Measurements from ENCODE around the gene PPP4R2. TPM values are rescaled to one million over a fixed set of nuclear protein-coding genes. Genes with fewer than 3 reads are reported as not detected.

PPP4R2 gene
- total and polyA plus RNA-seq, 2 of the 4 experiments (the other 2 are of a cell fraction) = 13.5 to 31.4 TPM

DNA sequence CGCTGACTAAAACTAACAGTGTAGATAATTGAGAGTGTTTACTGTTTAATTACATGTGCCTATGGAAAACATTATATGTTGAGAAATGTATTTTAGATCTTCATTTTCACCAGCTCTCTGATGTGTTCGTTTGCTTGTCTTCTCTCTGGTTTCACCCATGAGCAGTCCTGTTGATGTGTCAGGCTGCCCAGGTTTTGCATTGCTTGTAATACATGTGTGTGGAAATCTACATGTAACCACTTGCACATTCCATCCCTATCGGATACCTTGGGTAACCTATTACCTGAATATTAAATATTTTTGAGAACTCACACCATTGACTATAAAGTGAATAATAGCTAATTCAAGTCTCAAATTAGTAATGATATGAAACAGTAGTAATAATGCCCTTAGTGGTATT is 13.1 kb downstream of the PPP4R2 start:
- Histone ChIP-seq H3K56ac (ENCODE audit: extremely low read depth, insufficient read depth, low read length) (no peak overlapping the region), H2AK5ac (ENCODE audit: low read depth, low read length) (no peak overlapping the region)
- no TSS peak for BruUV-seq (replicated peaks)

More for the DNA sequence above, 13.1 kb downstream of the PPP4R2 start:
- Histone ChIP-seq H2BK5ac (ENCODE audit: low read depth, low read length, poor library complexity, severe bottlenecking) (no peak overlapping the region), H3K9me1 (ENCODE audit: insufficient read depth, low read length) (peaks cover 8% of the 10 kb centered on the region), H3K4me1 (ENCODE audit: control insufficient read depth, insufficient read depth, low read length) (0 out of 2 replicates have a peak, but pooled peaks cover 2% of the 10 kb centered on the region), H3K9me3 (ENCODE audit: control insufficient read depth, insufficient read depth, low read length) (no peaks in the 10 kb centered on the region), H2BK120ac (ENCODE audit: low read depth, low read length) (no peak overlapping the region), H3K23ac (ENCODE audit: low read depth, low read length) (no peak overlapping the region), H4K5ac (ENCODE audit: low read depth, low read length) (no peak overlapping the region), H4K20me1 (ENCODE audit: insufficient read depth, low read length) (peaks cover 98% of the 10 kb centered on the region), H2AK9ac (replicated peaks; ENCODE audit: low read depth, low read length, poor library complexity) (no peak overlapping the region), H3K4me3 (ENCODE audit: insufficient read depth, low read depth, low read length) (no peak overlapping the region), H3K14ac (replicated peaks; ENCODE audit: low read depth, low read length) (no peak overlapping the region), H2BK15ac (ENCODE audit: low read depth, low read length) (no peak overlapping the region), H2BK20ac (ENCODE audit: low read depth, low read length) (no peak overlapping the region), H3K27ac (ENCODE audit: insufficient read depth, low read length) (no peak overlapping the region), H3K36me3 (ENCODE audit: control insufficient read depth, insufficient read depth, low read length) (peaks cover 20% of the 10 kb centered on the region), H4K8ac (ENCODE audit: low read depth in 2 of 2, low read length in 2 of 2) (no peak overlapping the region), H3K4me2 (ENCODE audit: low read depth, low read length) (no peak overlapping the region), H2AFZ (replicated peaks; ENCODE audit: low read length, poor library complexity) (no peak overlapping the region), H3K79me1 (ENCODE audit: low read depth in 1 of 2, low read length in 2 of 2) (peaks cover 0 to 35% of the 10 kb centered on the region in 2 experiments; a peak in 2 of 4 replicates), H3K18ac (ENCODE audit: low read depth, low read length) (no peak overlapping the region), H3K4ac (ENCODE audit: low read depth, low read length) (no peak overlapping the region), H3K27me3 (ENCODE audit: control insufficient read depth, insufficient read depth, low read length) (no peaks in the 10 kb centered on the region), H3K9ac (ENCODE audit: low read depth, low read length) (no peak overlapping the region), H4K91ac (ENCODE audit: insufficient read depth, low read depth, low read length) (no peak overlapping the region)
- dilution Hi-C loops (cut with HindIII; ENCODE audit: low sequenced_read_pairs, unreplicated experiment) = no loop called here
- no peak for DNase-seq
- ATAC-seq (ENCODE audit: low read depth) = no peak
- ChIA-PET CTCF (interaction anchor here (0.6 to 1.1 kb wide), 2 partner anchors 47 to 134 kb away, joined by 3 to 8 read pairs; no protein-coding TSS in a partner anchor), POLR2A (ENCODE audit: unreplicated experiment) (no interaction called here)
- WGBS, 2 experiments (ENCODE audit: extremely low coverage in 2 of 2, insufficient read length in 1 of 2) = no CpG with 5 or more reads among the region's 3 CpGs
- no peak for TF ChIP-seq NFE2L2 (IDR thresholded peaks at IDR 0.05; ENCODE audit: low read depth, low read length)
- in situ Hi-C loops (cut with MboI; ENCODE audit: low sequenced_read_pairs) = no loop called here
- intact Hi-C loops (cut with micrococcal nuclease) = no loop called here
